H1 (cell line): ENCODE results near the gene IKZF1. TPM values are rescaled to one million over a fixed set of nuclear protein-coding genes. Genes with fewer than 3 reads are reported as not detected.

Experiments used
- CTCF ChIA-PET: fragments of 300-600 bp; sonication (Branson Sonifier 250); formaldehyde crosslinking; loops from one replicate; lab custom pipeline; 2021; ENCODE audit not compliant: partially characterized antibody; lab: Charles Lee
- POLR2A ChIA-PET: fragments of 300-600 bp; sonication (Branson Sonifier 250); formaldehyde crosslinking; loops from one replicate; lab custom pipeline; 2021; ENCODE audit warnings: inconsistent platforms; ENCODE audit not compliant: partially characterized antibody; lab: Charles Lee
- DNase-seq, 2 experiments: peaks; one replicate each; pipeline versions ENCODE4 v3.0.0 to v3.0.0-alpha.2; 2010 to 2022; ENCODE audit warnings: low spot score in 2 of 2, low read depth in 1 of 2, mixed read lengths in 1 of 2
- FAIRE-seq: peaks from 2 replicates; lab custom pipeline; 2011; peaks lifted over from hg19 to GRCh38; lab: Jason Lieb, UNC
- H2AFZ ChIP-seq: 2 replicates; pipeline ENCODE4 v1.8.1; 2012; ENCODE audit warnings: low read length, inconsistent platforms
- H2AK5ac ChIP-seq: 2 replicates; pipeline ENCODE4 v1.6.1; 2013; ENCODE audit warnings: low read depth, low read length
- H2BK120ac ChIP-seq: replicated peaks from 2 replicates; pipeline ENCODE3; 2013; ENCODE audit warnings: low read depth, low read length, inconsistent platforms
- H2BK12ac ChIP-seq: 2 replicates; pipeline ENCODE4 v1.6.1; 2013; ENCODE audit warnings: low read depth, low read length
- H2BK15ac ChIP-seq: 2 replicates; pipeline ENCODE4 v1.6.1; 2013; ENCODE audit warnings: low read length
- H2BK20ac ChIP-seq: 2 replicates; pipeline ENCODE4 v1.6.1; 2013; ENCODE audit warnings: low read length
- H2BK5ac ChIP-seq: 2 replicates; pipeline ENCODE4 v1.6.1; 2013; ENCODE audit warnings: low read depth, low read length
- H3K14ac ChIP-seq: 2 replicates; pipeline ENCODE4 v1.6.1; 2013; ENCODE audit warnings: inconsistent platforms; ENCODE audit not compliant: insufficient read length
- H3K18ac ChIP-seq: 2 replicates; pipeline ENCODE4 v1.6.1; 2013; ENCODE audit warnings: low read length; ENCODE audit errors: extremely low read depth
- H3K23ac ChIP-seq: 2 replicates; pipeline ENCODE4 v1.6.1; 2013; ENCODE audit warnings: inconsistent platforms; ENCODE audit not compliant: insufficient read length
- H3K23me2 ChIP-seq: 2 replicates; pipeline ENCODE4 v1.6.1; 2013; ENCODE audit warnings: low read depth, low read length
- H3K27ac ChIP-seq: 2 replicates; pipeline ENCODE4 v1.6.1; 2011; ENCODE audit warnings: low read depth, low read length, inconsistent platforms
- H3K27me3 ChIP-seq, 4 experiments: replicated peaks in 1 of 4; 1 replicate in 1 of 4; 2 replicates in 3 of 4; pipeline versions ENCODE4 v1.6.1 to v1.8.1; 2011 to 2013; ENCODE audit warnings: low read length in 3 of 4, mild to moderate bottlenecking in 3 of 4, inconsistent platforms in 2 of 4, mixed read lengths in 2 of 4, moderate library complexity in 1 of 4; ENCODE audit not compliant: control insufficient read depth in 3 of 4, insufficient read depth in 3 of 4; ENCODE audit errors: extremely low read depth in 1 of 4
- H3K36me3 ChIP-seq, 4 experiments: 2 replicates each; pipeline versions ENCODE4 v1.6.1 to v1.8.1; 2011 to 2013; ENCODE audit warnings: mild to moderate bottlenecking in 4 of 4, low read length in 3 of 4, moderate library complexity in 2 of 4, control low read depth in 1 of 4, inconsistent platforms in 1 of 4; ENCODE audit not compliant: insufficient read depth in 4 of 4, control insufficient read depth in 2 of 4
- H3K4ac ChIP-seq: replicated peaks from 2 replicates; pipeline ENCODE3; 2013; ENCODE audit warnings: low read length, low read depth, mixed read lengths, inconsistent platforms; ENCODE audit not compliant: insufficient read length
- H3K4me1 ChIP-seq, 4 experiments: replicated peaks in 1 of 4; 1 replicate in 1 of 4; 2 replicates in 3 of 4; pipeline versions ENCODE4 v1.6.1 to v1.8.1; 2011 to 2013; ENCODE audit warnings: low read length in 3 of 4, inconsistent platforms in 2 of 4, mixed read lengths in 1 of 4; ENCODE audit not compliant: insufficient read depth in 4 of 4, control insufficient read depth in 3 of 4
- H3K4me2 ChIP-seq, 2 experiments: 2 replicates each; pipeline versions ENCODE4 v1.6.1 to v1.8.1; 2011 to 2013; ENCODE audit warnings: low read depth in 2 of 2, low read length in 2 of 2, control low read depth in 1 of 2, inconsistent platforms in 1 of 2, mild to moderate bottlenecking in 1 of 2; ENCODE audit not compliant: insufficient read depth in 1 of 2
- H3K4me3 ChIP-seq, 4 experiments: fragments of 200-600, 300-600 bp in 1 of 4; sonication (generic), shearing (Covaris generic), sonication (Bioruptor Twin) in 1 of 4; 2 replicates each; pipeline versions ENCODE4 v1.5.1 to v1.8.1; 2011 to 2016; ENCODE audit warnings: low read length in 4 of 4, low read depth in 3 of 4, control low read depth in 2 of 4, inconsistent platforms in 2 of 4, mild to moderate bottlenecking in 2 of 4, mixed read lengths in 1 of 4, moderate library complexity in 1 of 4; ENCODE audit not compliant: insufficient read depth in 2 of 4; ENCODE audit errors: extremely low read depth in 1 of 4
- H3K56ac ChIP-seq: replicated peaks from 2 replicates; pipeline ENCODE3; 2013; ENCODE audit warnings: low read depth, mild to moderate bottlenecking, mixed read lengths, low read length, inconsistent platforms; ENCODE audit not compliant: insufficient read length
- H3K79me1 ChIP-seq: 2 replicates; pipeline ENCODE4 v1.6.1; 2013; ENCODE audit warnings: low read depth, low read length, control low read depth
- H3K79me2 ChIP-seq, 2 experiments: 2 replicates each; pipeline versions ENCODE4 v1.6.1 to v1.8.1; 2012 to 2013; ENCODE audit warnings: low read length in 2 of 2, mild to moderate bottlenecking in 2 of 2, inconsistent platforms in 1 of 2; ENCODE audit not compliant: insufficient read depth in 2 of 2, control insufficient read depth in 1 of 2
- H3K9ac ChIP-seq, 4 experiments: replicated peaks in 1 of 4; 1 replicate in 1 of 4; 2 replicates in 3 of 4; pipeline versions ENCODE4 v1.6.1 to v1.8.1; 2011 to 2013; ENCODE audit warnings: low read depth in 3 of 4, low read length in 3 of 4, control low read depth in 2 of 4, mild to moderate bottlenecking in 2 of 4, moderate library complexity in 2 of 4, inconsistent platforms in 1 of 4; ENCODE audit errors: extremely low read depth in 1 of 4
- H3K9me3 ChIP-seq, 2 experiments: 2 replicates each; pipeline versions ENCODE4 v1.6.1 to v1.8.1; 2012 to 2013; ENCODE audit warnings: mild to moderate bottlenecking in 2 of 2, moderate library complexity in 2 of 2, control low read depth in 1 of 2, inconsistent platforms in 1 of 2, low read depth in 1 of 2, low read length in 1 of 2, mixed read lengths in 1 of 2; ENCODE audit not compliant: insufficient read depth in 2 of 2
- H4K20me1 ChIP-seq, 2 experiments: replicated peaks in 1 of 2; 2 replicates each; pipeline versions ENCODE3 to v1.8.1; 2011 to 2013; ENCODE audit warnings: inconsistent platforms in 2 of 2, low read length in 2 of 2, mild to moderate bottlenecking in 1 of 2; ENCODE audit not compliant: insufficient read depth in 2 of 2, control insufficient read depth in 1 of 2
- H4K5ac ChIP-seq: 2 replicates; pipeline ENCODE4 v1.6.1; 2013; ENCODE audit warnings: low read length, low read depth, mixed read lengths, inconsistent platforms; ENCODE audit not compliant: insufficient read length
- H4K8ac ChIP-seq: 2 replicates; pipeline ENCODE4 v1.8.0; 2013; ENCODE audit warnings: mild to moderate bottlenecking, moderate library complexity, low read length, inconsistent platforms; ENCODE audit not compliant: insufficient read depth; ENCODE audit errors: extremely low read depth
- H4K91ac ChIP-seq: replicated peaks from 2 replicates; pipeline ENCODE3; 2013; ENCODE audit warnings: low read length, mixed read lengths, inconsistent platforms; ENCODE audit not compliant: insufficient read length
- BACH1 ChIP-seq: IDR thresholded peaks from 2 replicates; pipeline ENCODE4 v1.6.1; 2012; ENCODE audit warnings: low read length, improper control_type of control experiment
- RAD21 ChIP-seq, 2 experiments: IDR thresholded peaks in 1 of 2; conservative IDR thresholded peaks in 1 of 2; 2 replicates each; pipeline ENCODE4 v1.6.1; 2011; ENCODE audit warnings: low read depth in 2 of 2, low read length in 2 of 2, improper control_type of control experiment in 1 of 2, inconsistent platforms in 1 of 2, mild to moderate bottlenecking in 1 of 2, moderate library complexity in 1 of 2
- RFX5 ChIP-seq: IDR thresholded peaks from 2 replicates; pipeline ENCODE4 v1.6.1; 2011; ENCODE audit warnings: low read depth, low read length, improper control_type of control experiment, borderline replicate concordance
- RXRA ChIP-seq: IDR thresholded peaks from 2 replicates; pipeline ENCODE4 v1.6.1; 2011; ENCODE audit warnings: low read depth, mild to moderate bottlenecking, low read length, moderate library complexity; ENCODE audit not compliant: insufficient read depth
- SIN3A ChIP-seq, 2 experiments: IDR thresholded peaks in 1 of 2; conservative IDR thresholded peaks in 1 of 2; 2 replicates each; pipeline ENCODE4 v1.6.1; 2011 to 2012; ENCODE audit warnings: low read length in 2 of 2, improper control_type of control experiment in 1 of 2, low read depth in 1 of 2, mild to moderate bottlenecking in 1 of 2
- SIX5 ChIP-seq: IDR thresholded peaks from 2 replicates; pipeline ENCODE4 v1.6.1; 2011; ENCODE audit warnings: mild to moderate bottlenecking, low read depth, low read length
- SP4 ChIP-seq: IDR thresholded peaks from 2 replicates; pipeline ENCODE4 v1.6.1; 2012; ENCODE audit warnings: low read length, inconsistent platforms
- TAF1 ChIP-seq: IDR thresholded peaks from 2 replicates; pipeline ENCODE4 v1.6.1; 2011; ENCODE audit warnings: mild to moderate bottlenecking, low read depth, low read length
- WGBS, 2 experiments: shearing (Covaris generic) in 1 of 2; methylation state at CpG; one replicate each; pipeline versions ENCODE4 v1.1.6 to v1.1.7; 2013 to 2015; ENCODE audit warnings: low lambda C conversion rate in 2 of 2, mixed read lengths in 2 of 2, inconsistent platforms in 1 of 2, low coverage in 1 of 2, missing lambda C conversion rate in 1 of 2; ENCODE audit not compliant: insufficient replicate concordance in 2 of 2, insufficient coverage in 1 of 2, insufficient read length in 1 of 2; ENCODE audit errors: extremely low coverage in 1 of 2, missing lambda C conversion rate in 1 of 2; 5-methylcytosine and 5-hydroxymethylcytosine counted together
- polyA plus RNA-seq, 7 experiments: library from polyadenylated mRNA; depleted of rRNA in 3 of 7; stranded (reverse) in 5 of 7; unstranded in 2 of 7; fragments of >200 nt in 5 of 7; fragments of 200-250 nt in 2 of 7; gene quantifications; 1 replicate in 5 of 7; 2 replicates in 1 of 7; 4 replicates in 1 of 7; pipeline versions ENCODE4 v1.2.1 to v1.2.3, GENCODE V29; 2011 to 2013; ENCODE audit warnings: missing spikeins in 2 of 7, mixed read lengths in 2 of 7
- total RNA-seq: library from RNA; stranded (reverse); fragmentation: NEBNext Ultra II Directional; extraction: Animal tissue kit (Norgen Biotek cat#: 25700); gene quantifications from 2 replicates; pipeline ENCODE4 v1.2.1, GENCODE V29; 2021
- TF ChIP-seq, protein P1 (sequence below), 3 experiments: IDR thresholded peaks; 1 replicate in 2 of 3; 2 replicates in 1 of 3; pipeline versions ENCODE4 v1.5.1 to v1.6.1; 2011; ENCODE audit warnings: low read length in 3 of 3, mild to moderate bottlenecking in 3 of 3, inconsistent platforms in 2 of 3, low read depth in 1 of 3, moderate library complexity in 1 of 3; ENCODE audit not compliant: insufficient read depth in 1 of 3; ENCODE audit errors: control extremely low read depth in 1 of 3

IKZF1 gene
- total and polyA plus RNA-seq, 2 of the 8 experiments (the other 6 are each of a cell fraction or from before 2014, with no cell fraction given), result 0.74 to 1.5 TPM

DNA sequence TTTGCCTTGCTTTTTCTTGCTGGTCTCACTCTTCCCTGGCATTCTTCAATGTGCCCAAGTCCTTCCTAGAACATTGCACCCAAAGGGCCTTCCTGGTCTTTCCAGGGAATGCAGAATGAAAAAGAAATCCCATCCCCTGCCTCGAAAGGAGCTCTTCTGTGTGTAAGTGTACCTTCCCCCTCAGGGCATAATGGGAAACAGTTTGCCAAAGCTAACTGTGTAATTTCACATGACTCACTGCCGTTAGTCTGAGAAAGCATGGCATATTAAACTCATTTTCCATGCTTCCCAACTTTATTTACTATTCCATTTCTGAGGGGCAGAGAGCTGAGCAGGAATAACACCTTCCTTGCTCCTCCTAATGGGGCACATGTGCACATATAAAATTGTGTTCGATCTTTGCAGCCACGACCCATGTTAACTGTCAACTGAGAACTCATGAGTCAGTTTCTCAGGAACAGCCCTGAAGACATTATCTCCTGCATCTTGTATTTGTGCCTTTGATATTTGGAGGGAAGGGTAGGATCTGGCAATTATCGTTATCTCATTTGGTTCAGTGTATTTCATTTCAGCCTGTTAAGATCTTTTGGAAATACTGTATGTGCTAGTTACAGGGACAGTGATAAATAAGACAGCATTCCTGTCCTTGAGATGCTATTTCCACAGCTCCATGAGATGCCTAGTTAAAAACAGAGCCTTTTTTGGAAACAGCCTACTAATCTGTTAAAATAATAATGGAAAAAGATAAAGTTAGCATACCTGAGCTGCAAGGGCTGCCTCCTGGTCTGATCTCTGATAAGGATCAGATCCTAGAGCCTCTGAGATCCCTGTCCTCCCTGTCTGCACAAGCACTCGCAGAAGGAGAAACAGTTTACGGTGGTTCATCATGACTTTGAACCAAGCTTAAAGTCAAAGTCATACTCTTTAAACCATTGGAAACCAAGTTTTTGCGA, 42.3 kb downstream of the IKZF1 start:
- Histone ChIP-seq H2BK20ac (no peak overlapping the region), H3K79me2 (no peaks in the 10 kb centered on the region), H3K4me1 (peaks cover 0 to 4% (median 3%) of the 10 kb centered on the region in 4 experiments; a peak in 5 of 7 replicates), H2BK120ac (no peak overlapping the region), H4K5ac (no peak overlapping the region), H2BK12ac (no peak overlapping the region), H3K18ac (no peak overlapping the region), H2BK15ac (no peak overlapping the region), H2BK5ac (no peak overlapping the region), H3K4me2 (no peak overlapping the region), H3K9me3 (no peaks in the 10 kb centered on the region), H4K91ac (no peak overlapping the region), H3K23me2 (no peaks in the 10 kb centered on the region), H3K79me1 (no peaks in the 10 kb centered on the region), H3K14ac (no peak overlapping the region), H4K8ac (no peak overlapping the region), H3K4ac (no peak overlapping the region), H3K23ac (no peak overlapping the region), H4K20me1 (no peaks in the 10 kb centered on the region), H3K27me3 (no peaks in the 10 kb centered on the region), H3K9ac (no peak overlapping the region), H3K56ac (no peak overlapping the region), H2AK5ac (no peak overlapping the region), H3K4me3 (no peak overlapping the region), H3K27ac (no peak overlapping the region), H2AFZ (no peak overlapping the region), H3K36me3 (no peaks in the 10 kb centered on the region)
- CTCF ChIA-PET, result interaction anchor here (0.9 to 1.7 kb wide), 5 partner anchors 19 to 815 kb away, joined by 3 to 8 read pairs (median 4); no protein-coding TSS in a partner anchor
- FAIRE-seq, result no peak
- POLR2A ChIA-PET, result interaction anchor here (1.1 kb wide), 1 partner anchor 8 kb away, joined by 4 read pairs; no protein-coding TSS in a partner anchor
- WGBS, 2 experiments, result 85% methylated on average over 8 of the region's 8 CpGs; no CpG with 5 or more reads in 1 of the 2 experiments
- DNase-seq, result no peak
- TF ChIP-seq RXRA, result no peak
- TF ChIP-seq SIX5, result no peak
- TF ChIP-seq, protein P1, sequence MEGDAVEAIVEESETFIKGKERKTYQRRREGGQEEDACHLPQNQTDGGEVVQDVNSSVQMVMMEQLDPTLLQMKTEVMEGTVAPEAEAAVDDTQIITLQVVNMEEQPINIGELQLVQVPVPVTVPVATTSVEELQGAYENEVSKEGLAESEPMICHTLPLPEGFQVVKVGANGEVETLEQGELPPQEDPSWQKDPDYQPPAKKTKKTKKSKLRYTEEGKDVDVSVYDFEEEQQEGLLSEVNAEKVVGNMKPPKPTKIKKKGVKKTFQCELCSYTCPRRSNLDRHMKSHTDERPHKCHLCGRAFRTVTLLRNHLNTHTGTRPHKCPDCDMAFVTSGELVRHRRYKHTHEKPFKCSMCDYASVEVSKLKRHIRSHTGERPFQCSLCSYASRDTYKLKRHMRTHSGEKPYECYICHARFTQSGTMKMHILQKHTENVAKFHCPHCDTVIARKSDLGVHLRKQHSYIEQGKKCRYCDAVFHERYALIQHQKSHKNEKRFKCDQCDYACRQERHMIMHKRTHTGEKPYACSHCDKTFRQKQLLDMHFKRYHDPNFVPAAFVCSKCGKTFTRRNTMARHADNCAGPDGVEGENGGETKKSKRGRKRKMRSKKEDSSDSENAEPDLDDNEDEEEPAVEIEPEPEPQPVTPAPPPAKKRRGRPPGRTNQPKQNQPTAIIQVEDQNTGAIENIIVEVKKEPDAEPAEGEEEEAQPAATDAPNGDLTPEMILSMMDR (IDR thresholded peaks at IDR 0.05; ENCODE audit: control extremely low read depth in 1 of 3, insufficient read depth in 1 of 3, low read depth in 1 of 3, low read length in 3 of 3), result no peak
- TF ChIP-seq BACH1, result no peak
- TF ChIP-seq TAF1, result no peak
- no peak for TF ChIP-seq RFX5
- TF ChIP-seq SP4, result no peak
- TF ChIP-seq RAD21 (IDR thresholded peaks at IDR 0.05 in 1 of 2, conservative IDR thresholded peaks at IDR 0.05 in 1 of 2; ENCODE audit: low read depth in 2 of 2, low read length in 2 of 2), result no peak
- TF ChIP-seq SIN3A (conservative IDR thresholded peaks at IDR 0.05 in 1 of 2, IDR thresholded peaks at IDR 0.05 in 1 of 2; ENCODE audit: low read depth in 1 of 2, low read length in 2 of 2), result no peak
